SH-SY5Y (cell line): Measurements from ENCODE around the gene NR1I3.

Experiments used
- GATA2 ChIP-seq: IDR thresholded peaks from 2 replicates; pipeline ENCODE4 v1.6.1; 2011; ENCODE audit warnings: mild to moderate bottlenecking, low read depth, low read length
- GATA3 ChIP-seq: IDR thresholded peaks from 2 replicates; pipeline ENCODE4 v1.6.1; 2011; ENCODE audit warnings: low read depth, mild to moderate bottlenecking, low read length, moderate library complexity

DNA sequence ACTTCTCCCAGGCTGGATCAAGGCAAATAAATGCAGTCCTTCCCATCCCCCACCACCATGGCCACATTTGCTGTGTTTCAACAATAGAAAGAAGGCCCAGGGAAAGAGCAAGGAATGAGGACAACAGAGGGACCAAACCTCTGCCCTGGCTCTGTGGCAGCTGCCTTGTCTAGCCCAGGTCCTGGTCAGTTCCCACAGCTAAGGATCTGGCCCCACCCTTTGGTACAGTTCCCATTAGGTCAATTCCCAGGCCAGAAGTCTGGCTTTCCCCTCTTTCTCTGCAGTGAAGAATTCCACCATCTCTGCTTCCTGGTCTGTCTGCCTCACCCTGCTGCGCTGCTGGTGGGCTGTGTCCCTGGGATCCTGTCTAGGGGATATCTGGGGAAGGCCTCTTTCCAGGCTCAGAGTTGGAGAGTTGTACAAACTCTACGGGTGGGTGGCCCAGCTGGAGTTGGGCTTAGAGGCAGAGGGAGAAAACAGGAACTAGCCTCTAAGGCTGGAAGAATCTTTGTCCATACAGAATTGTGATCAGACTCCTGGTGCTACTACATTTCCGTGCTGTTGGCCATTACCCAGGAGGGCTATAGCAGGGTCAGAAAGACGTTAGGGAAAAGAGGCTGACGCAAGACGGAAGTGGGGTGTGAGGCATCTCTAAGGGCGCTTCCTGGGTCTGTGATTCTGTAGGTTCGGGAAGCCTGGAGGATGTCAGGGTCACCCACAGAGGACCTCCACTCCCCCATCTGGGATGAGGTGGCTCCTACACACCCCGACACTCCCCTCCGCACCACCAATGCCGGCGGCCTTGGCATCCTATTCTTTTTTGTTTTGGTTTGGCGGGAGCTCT lies 36.8 kb downstream of the NR1I3 start:
- TF ChIP-seq GATA2 (no peak), GATA3 (no peak)
